ENCODE results near the gene MOB3A.

The MOB3A gene

GRCh38 chr19:2051773-2052704 is 44.1 kb downstream of the MOB3A start:
- H2BK5ac ChIP-seq (ENCODE audit: low read depth, low read length, poor library complexity, severe bottlenecking): no peak overlapping the region
- peaks cover 6% of the 10 kb centered on the region for H3K79me1 ChIP-seq (replicated peaks; ENCODE audit: low read length, poor library complexity, severe bottlenecking)
- peaks cover 8 to 24% of the 10 kb centered on the region in 2 experiments for H3K36me3 ChIP-seq (ENCODE audit: control insufficient read depth in 1 of 2, insufficient read depth in 2 of 2, low read depth in 1 of 2, low read length in 2 of 2)
- 88% methylated on average over 18 of the region's 18 CpGs for WGBS
- H3K4ac ChIP-seq (ENCODE audit: low read depth in 1 of 2, low read length in 2 of 2): peak overlapping the region; percentile 75 to 92
- H2BK15ac ChIP-seq (ENCODE audit: low read depth, poor library complexity, severe bottlenecking): peak overlapping the region; percentile 8
- no peaks in the 10 kb centered on the region for H3K27me3 ChIP-seq (ENCODE audit: control insufficient read depth in 1 of 2, insufficient read depth in 1 of 2, low read length in 2 of 2)
- no peak for DNase-seq
- H4K8ac ChIP-seq (ENCODE audit: low read length): peak overlapping the region; percentile 97
- H3K4me3 ChIP-seq (ENCODE audit: insufficient read depth in 1 of 2, low read depth in 1 of 2, low read length in 2 of 2): peak overlapping the region; percentile 42 to 73
- H3K23ac ChIP-seq (ENCODE audit: low read length in 2 of 2): peak overlapping the region; percentile 2 to 34
- peak overlapping the region; percentile 46 for H2AFZ ChIP-seq (ENCODE audit: low read depth, low read length)
- peak overlapping the region; percentile 83 for H2BK120ac ChIP-seq (ENCODE audit: low read depth, low read length)
- no peak overlapping the region for H3K14ac ChIP-seq (ENCODE audit: low read length in 2 of 2)
- H3K18ac ChIP-seq (ENCODE audit: low read depth in 1 of 2, low read length in 2 of 2): peak overlapping the region; percentile 85 to 98
- peak overlapping the region; percentile 33 for H2AK5ac ChIP-seq (ENCODE audit: low read length, severe bottlenecking)
- peaks cover 54% of the 10 kb centered on the region for H3K4me1 ChIP-seq (ENCODE audit: control insufficient read depth, insufficient read depth, low read depth, low read length)
- no peak overlapping the region for H3K27ac ChIP-seq (ENCODE audit: low read length, poor library complexity, severe bottlenecking)
- peak overlapping the region; percentile 84 for H3K9ac ChIP-seq (ENCODE audit: low read length)
- H3K9me3 ChIP-seq (ENCODE audit: control insufficient read depth, low read length): no peaks in the 10 kb centered on the region
- H4K91ac ChIP-seq (ENCODE audit: low read length): peak overlapping the region; percentile 95
- no peak overlapping the region for H3K4me2 ChIP-seq (ENCODE audit: low read length, poor library complexity, severe bottlenecking)
- H2BK12ac ChIP-seq (ENCODE audit: low read length in 2 of 2): peak overlapping the region; percentile 59 to 91

GRCh38 chr19:2050991-2051772 is 44.9 kb downstream of the MOB3A start, which contains the start of gene MKNK2:
MKNK2 (minus strand) TSS chr19:2051244; CDS start chr19:2050851, 393 bp downstream.
- peaks cover 14% of the 10 kb centered on the region for H3K79me1 ChIP-seq (replicated peaks; ENCODE audit: low read length, poor library complexity, severe bottlenecking)
- H2BK15ac ChIP-seq (ENCODE audit: low read depth, poor library complexity, severe bottlenecking): peak within 1 kb of the TSS; percentile 88
- peak within 1 kb of the TSS; percentile 90 for H3K4me2 ChIP-seq (ENCODE audit: low read length, poor library complexity, severe bottlenecking)
- H3K23ac ChIP-seq (ENCODE audit: low read length in 2 of 2): peak within 1 kb of the TSS; percentile 34 to 37
- peak within 1 kb of the TSS; percentile 35 for H2BK5ac ChIP-seq (ENCODE audit: low read depth, low read length, poor library complexity, severe bottlenecking)
- H2AFZ ChIP-seq (ENCODE audit: low read depth, low read length): peak within 1 kb of the TSS; percentile 90
- H3K36me3 ChIP-seq (ENCODE audit: control insufficient read depth in 1 of 2, insufficient read depth in 2 of 2, low read depth in 1 of 2, low read length in 2 of 2): peaks cover 16 to 32% of the 10 kb centered on the region in 2 experiments
- H3K14ac ChIP-seq (ENCODE audit: low read length in 2 of 2): peak within 1 kb of the TSS; percentile 76 to 89
- peak within 1 kb of the TSS; percentile 58 to 91 for H2BK12ac ChIP-seq (ENCODE audit: low read length in 2 of 2)
- no peaks in the 10 kb centered on the region for H3K9me3 ChIP-seq (ENCODE audit: control insufficient read depth, low read length)
- peak within 1 kb of the TSS; percentile 85 to 98 for H3K18ac ChIP-seq (ENCODE audit: low read depth in 1 of 2, low read length in 2 of 2)
- H3K9ac ChIP-seq (ENCODE audit: low read length): peak within 1 kb of the TSS; percentile 86
- peak within 1 kb of the TSS; percentile 75 to 90 for H3K4me3 ChIP-seq (ENCODE audit: insufficient read depth in 1 of 2, low read depth in 1 of 2, low read length in 2 of 2)
- peak within 1 kb of the TSS; percentile 97 for H4K8ac ChIP-seq (ENCODE audit: low read length)
- H2BK120ac ChIP-seq (ENCODE audit: low read depth, low read length): peak within 1 kb of the TSS; percentile 83
- 7% methylated on average over 50 of the region's 93 CpGs for WGBS
- H3K4ac ChIP-seq (ENCODE audit: low read depth in 1 of 2, low read length in 2 of 2): peak within 1 kb of the TSS; percentile 75 to 92
- DNase-seq: peak; percentile 79
- no peaks in the 10 kb centered on the region for H3K27me3 ChIP-seq (ENCODE audit: control insufficient read depth in 1 of 2, insufficient read depth in 1 of 2, low read length in 2 of 2)
- peaks cover 55% of the 10 kb centered on the region for H3K4me1 ChIP-seq (ENCODE audit: control insufficient read depth, insufficient read depth, low read depth, low read length)
- peak within 1 kb of the TSS; percentile 36 for H3K27ac ChIP-seq (ENCODE audit: low read length, poor library complexity, severe bottlenecking)
- H4K91ac ChIP-seq (ENCODE audit: low read length): peak within 1 kb of the TSS; percentile 95
- peak within 1 kb of the TSS; percentile 33 for H2AK5ac ChIP-seq (ENCODE audit: low read length, severe bottlenecking)

- Histone ChIP-seq H3K27me3 (ENCODE audit: control insufficient read depth in 1 of 2, insufficient read depth in 1 of 2, low read length in 2 of 2) (no peaks in the 10 kb centered on the region), H3K4me3 (ENCODE audit: insufficient read depth in 1 of 2, low read depth in 1 of 2, low read length in 2 of 2) (peak overlapping the region; percentile 75 to 90), H3K36me3 (ENCODE audit: control insufficient read depth in 1 of 2, insufficient read depth in 2 of 2, low read depth in 1 of 2, low read length in 2 of 2) (peaks cover 22 to 39% of the 10 kb centered on the region in 2 experiments), H2BK5ac (ENCODE audit: low read depth, low read length, poor library complexity, severe bottlenecking) (no peak overlapping the region), H3K9me3 (ENCODE audit: control insufficient read depth, low read length) (no peaks in the 10 kb centered on the region), H3K27ac (ENCODE audit: low read length, poor library complexity, severe bottlenecking) (peak overlapping the region; percentile 36), H2BK120ac (ENCODE audit: low read depth, low read length) (peak overlapping the region; percentile 68), H4K91ac (ENCODE audit: low read length) (no peak overlapping the region), H2BK15ac (ENCODE audit: low read depth, poor library complexity, severe bottlenecking) (peak overlapping the region; percentile 52), H3K14ac (ENCODE audit: low read length in 2 of 2) (peak overlapping the region; percentile 76 to 89), H3K18ac (ENCODE audit: low read depth in 1 of 2, low read length in 2 of 2) (peak overlapping the region; percentile 51 to 67), H3K4me2 (ENCODE audit: low read length, poor library complexity, severe bottlenecking) (peak overlapping the region; percentile 90), H2AK5ac (ENCODE audit: low read length, severe bottlenecking) (no peak overlapping the region), H3K4ac (ENCODE audit: low read depth in 1 of 2, low read length in 2 of 2) (peak overlapping the region in 1 of 2 experiments; percentile 68), H3K9ac (ENCODE audit: low read length) (peak overlapping the region; percentile 86), H3K23ac (ENCODE audit: low read length in 2 of 2) (peak overlapping the region in 1 of 2 experiments; percentile 37), H2BK12ac (ENCODE audit: low read length in 2 of 2) (no peak overlapping the region), H2AFZ (ENCODE audit: low read depth, low read length) (no peak overlapping the region), H3K79me1 (replicated peaks; ENCODE audit: low read length, poor library complexity, severe bottlenecking) (peaks cover 20% of the 10 kb centered on the region), H4K8ac (ENCODE audit: low read length) (no peak overlapping the region), H3K4me1 (ENCODE audit: control insufficient read depth, insufficient read depth, low read depth, low read length) (peaks cover 48% of the 10 kb centered on the region)
- no peak for DNase-seq
- WGBS: 1% methylated on average over 35 of the region's 49 CpGs
These were observed 45.7 kb downstream of the MOB3A start for GRCh38 chr19:2050349-2050990.

Measured in mesenchymal stem cell (in vitro differentiated cells and primary cell).